ENCODE data around the gene ANTXR1. TPM values are rescaled to one million over a fixed set of nuclear protein-coding genes. Genes with fewer than 3 reads are reported as not detected.

The ANTXR1 gene
- total RNA-seq, 1 experiment from 2014 or later, result 0.27 TPM

DNA sequence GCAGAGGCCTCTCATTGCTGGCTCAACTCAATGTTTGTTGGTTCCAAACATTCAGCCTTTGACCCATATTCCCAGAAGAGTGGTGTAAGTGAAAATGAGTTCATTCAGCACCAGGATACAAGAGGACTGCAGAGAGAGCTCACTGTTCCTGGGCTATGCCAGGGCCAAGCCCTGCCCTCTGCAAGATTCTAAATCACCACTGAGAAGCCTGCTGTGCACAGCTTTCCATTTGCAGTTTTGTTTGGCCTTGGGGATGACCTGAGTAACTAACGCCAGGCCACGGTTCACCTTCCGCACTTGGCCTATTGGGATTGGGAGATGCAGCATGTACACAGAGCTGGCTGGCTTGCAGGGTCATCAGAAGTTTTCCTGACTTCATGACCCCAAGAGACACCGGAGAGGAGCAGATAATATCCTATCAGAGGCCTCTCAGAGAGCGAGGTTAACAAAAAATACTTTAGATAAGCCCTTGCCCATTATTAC is 25.9 kb upstream of the ANTXR1 start:
- no peaks in the 10 kb centered on the region for H3K36me3 Mint-ChIP-seq (ENCODE audit: insufficient read depth, unreplicated experiment)
- intact Hi-C loops (cut with micrococcal nuclease; ENCODE audit: unreplicated experiment), result no loop called here

DNA sequence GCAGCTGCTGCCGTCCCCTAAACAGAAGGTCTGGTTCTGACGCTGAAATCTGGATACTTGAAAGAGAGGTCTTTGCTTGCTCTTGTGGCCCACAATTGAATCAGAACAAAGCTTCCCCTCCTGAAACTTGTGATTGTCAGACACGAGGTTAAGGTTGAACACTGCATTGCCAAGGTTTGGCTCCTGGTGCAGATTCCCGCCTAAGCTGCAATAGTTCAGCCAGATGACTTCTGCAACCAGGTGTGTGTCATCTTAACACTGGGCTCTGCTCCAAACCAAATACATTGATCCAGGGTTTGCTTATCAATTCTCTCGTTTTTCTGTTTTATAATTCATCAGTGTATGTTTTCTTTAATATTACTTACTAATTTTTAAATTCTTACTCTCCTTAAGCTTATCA is 23.9 kb upstream of the ANTXR1 start:
- POLR2A ChIA-PET, result no interaction called here
- Histone ChIP-seq H3K4me1 (no peaks in the 10 kb centered on the region), H3K4me3 (ENCODE audit: low read depth, low read length) (no peak overlapping the region), H3K27me3 (replicated peaks; ENCODE audit: control insufficient read depth, insufficient read depth, low read length) (0 out of 2 replicates have a peak, but pooled peaks cover 1% of the 10 kb centered on the region), H3K9me3 (no peaks in the 10 kb centered on the region), H3K36me3 (ENCODE audit: control insufficient read depth, insufficient read depth, low read length) (no peaks in the 10 kb centered on the region)
- Mint-ChIP-seq H3K9me3 (ENCODE audit: unreplicated experiment) (no peaks in the 10 kb centered on the region), H3K27ac (ENCODE audit: unreplicated experiment) (no peak overlapping the region), H3K4me1 (ENCODE audit: low read depth, unreplicated experiment) (no peaks in the 10 kb centered on the region), H3K36me3 (ENCODE audit: insufficient read depth, unreplicated experiment) (no peaks in the 10 kb centered on the region), H3K4me3 (ENCODE audit: unreplicated experiment) (no peak overlapping the region), H3K27me3 (ENCODE audit: insufficient read depth, unreplicated experiment) (peaks cover 18% of the 10 kb centered on the region)
- intact Hi-C loops (cut with micrococcal nuclease; ENCODE audit: unreplicated experiment), result no loop called here
- BruUV-seq (replicated peaks), result no TSS peak
- CTCF ChIA-PET, result interaction anchor here (1.2 kb wide), 1 partner anchor 45 kb away, joined by 4 read pairs; no protein-coding TSS in a partner anchor
- no peak for TF ChIP-seq CTCF (IDR thresholded peaks at IDR 0.05; ENCODE audit: insufficient read depth in 1 of 2, low read depth in 1 of 2, low read length in 1 of 2, severe bottlenecking in 1 of 2, unreplicated experiment in 1 of 2)
- DNase-seq, result no peak

More for the DNA sequence above, 25.9 kb upstream of the ANTXR1 start:
- Histone ChIP-seq H3K9me3 (no peaks in the 10 kb centered on the region), H3K4me1 (no peaks in the 10 kb centered on the region), H3K27me3 (replicated peaks; ENCODE audit: control insufficient read depth, insufficient read depth, low read length) (0 out of 2 replicates have a peak, but pooled peaks cover 1% of the 10 kb centered on the region), H3K4me3 (ENCODE audit: low read depth, low read length) (no peak overlapping the region), H3K36me3 (ENCODE audit: control insufficient read depth, insufficient read depth, low read length) (no peaks in the 10 kb centered on the region)
- ChIA-PET CTCF (interaction anchor here (1.1 kb wide), 1 partner anchor 44 kb away, joined by 3 read pairs; no protein-coding TSS in a partner anchor), POLR2A (no interaction called here)
- no peaks in the 10 kb centered on the region for H3K9me3 Mint-ChIP-seq (ENCODE audit: unreplicated experiment)
- no peak overlapping the region for H3K27ac Mint-ChIP-seq (ENCODE audit: unreplicated experiment)
- no peaks in the 10 kb centered on the region for H3K4me1 Mint-ChIP-seq (ENCODE audit: low read depth, unreplicated experiment)
- no peak for TF ChIP-seq CTCF (IDR thresholded peaks at IDR 0.05; ENCODE audit: insufficient read depth in 1 of 2, low read depth in 1 of 2, low read length in 1 of 2, severe bottlenecking in 1 of 2, unreplicated experiment in 1 of 2)
- no TSS peak for BruUV-seq (replicated peaks)
- no peak overlapping the region for H3K4me3 Mint-ChIP-seq (ENCODE audit: unreplicated experiment)
- DNase-seq, result no peak
- peaks cover 14% of the 10 kb centered on the region for H3K27me3 Mint-ChIP-seq (ENCODE audit: insufficient read depth, unreplicated experiment)

- ChIA-PET POLR2A (no interaction called here), CTCF (no interaction called here)
- Mint-ChIP-seq H3K4me3 (ENCODE audit: unreplicated experiment) (no peak overlapping the region), H3K27ac (ENCODE audit: unreplicated experiment) (no peak overlapping the region), H3K27me3 (ENCODE audit: insufficient read depth, unreplicated experiment) (peaks cover 15% of the 10 kb centered on the region), H3K36me3 (ENCODE audit: insufficient read depth, unreplicated experiment) (no peaks in the 10 kb centered on the region), H3K4me1 (ENCODE audit: low read depth, unreplicated experiment) (no peaks in the 10 kb centered on the region), H3K9me3 (ENCODE audit: unreplicated experiment) (no peaks in the 10 kb centered on the region)
- no peak for TF ChIP-seq CTCF (IDR thresholded peaks at IDR 0.05; ENCODE audit: insufficient read depth in 1 of 2, low read depth in 1 of 2, low read length in 1 of 2, severe bottlenecking in 1 of 2, unreplicated experiment in 1 of 2)
- no peak for DNase-seq
- Histone ChIP-seq H3K9me3 (no peaks in the 10 kb centered on the region), H3K36me3 (ENCODE audit: control insufficient read depth, insufficient read depth, low read length) (no peaks in the 10 kb centered on the region), H3K4me1 (no peaks in the 10 kb centered on the region), H3K27me3 (replicated peaks; ENCODE audit: control insufficient read depth, insufficient read depth, low read length) (no peaks in the 10 kb centered on the region), H3K4me3 (ENCODE audit: low read depth, low read length) (no peak overlapping the region)
- intact Hi-C loops (cut with micrococcal nuclease; ENCODE audit: unreplicated experiment), result no loop called here
- no TSS peak for BruUV-seq (replicated peaks)
These were observed 20.6 kb upstream of the ANTXR1 start for GRCh38 chr2:68992341-68992740.

Measured in Caco-2 (cell line).